HG03378 (cell line): ENCODE results near the gene CRIP2.

ENCODE experiments used
- ATAC-seq: cut with Tn5 transposase; IDR thresholded peaks from one replicate; pipeline ENCODE4 v1.9.1; 2021; ENCODE audit warnings: mild to moderate bottlenecking, moderate library complexity; ENCODE audit not compliant: unreplicated experiment

CRIP2 gene

GRCh38 chr14:105460616-105461015, 14.0 kb upstream of the CRIP2 start:
- no peak for ATAC-seq

- no peak for ATAC-seq
Observed at GRCh38 chr14:105461903-105462302, 12.7 kb upstream of the CRIP2 start.

GRCh38 chr14:105464501-105464900, 10.1 kb upstream of the CRIP2 start:
- no peak for ATAC-seq

- no peak for ATAC-seq
Observed at GRCh38 chr14:105465209-105466031, 9.2 kb upstream of the CRIP2 start.

GRCh38 chr14:105466531-105467248, 7.9 kb upstream of the CRIP2 start:
- ATAC-seq, result no peak

GRCh38 chr14:105467249-105467941, 7.2 kb upstream of the CRIP2 start:
- no peak for ATAC-seq

GRCh38 chr14:105467942-105468471, 6.6 kb upstream of the CRIP2 start:
- no peak for ATAC-seq

- no peak for ATAC-seq
Observed at GRCh38 chr14:105468621-105469241, 5.9 kb upstream of the CRIP2 start.

GRCh38 chr14:105469456-105470349, 4.9 kb upstream of the CRIP2 start:
- no peak for ATAC-seq

GRCh38 chr14:105470350-105471296, 4.0 kb upstream of the CRIP2 start:
- ATAC-seq, result no peak

GRCh38 chr14:105471297-105471821, 3.3 kb upstream of the CRIP2 start:
- no peak for ATAC-seq

GRCh38 chr14:105471823-105472485, 2.7 kb upstream of the CRIP2 start:
- no peak for ATAC-seq

- ATAC-seq, result no peak
Observed at GRCh38 chr14:105472486-105472991, 2.1 kb upstream of the CRIP2 start.

- ATAC-seq, result no peak
Observed at GRCh38 chr14:105473033-105473676, 1.5 kb upstream of the CRIP2 start.

GRCh38 chr14:105473677-105474482, 741 bp upstream of the CRIP2 start:
- ATAC-seq, result no peak

GRCh38 chr14:105475269-105476096, 862 bp downstream of the CRIP2 start:
- ATAC-seq, result no peak
